ENCODE measurements around the gene ADARB1.

DNA sequence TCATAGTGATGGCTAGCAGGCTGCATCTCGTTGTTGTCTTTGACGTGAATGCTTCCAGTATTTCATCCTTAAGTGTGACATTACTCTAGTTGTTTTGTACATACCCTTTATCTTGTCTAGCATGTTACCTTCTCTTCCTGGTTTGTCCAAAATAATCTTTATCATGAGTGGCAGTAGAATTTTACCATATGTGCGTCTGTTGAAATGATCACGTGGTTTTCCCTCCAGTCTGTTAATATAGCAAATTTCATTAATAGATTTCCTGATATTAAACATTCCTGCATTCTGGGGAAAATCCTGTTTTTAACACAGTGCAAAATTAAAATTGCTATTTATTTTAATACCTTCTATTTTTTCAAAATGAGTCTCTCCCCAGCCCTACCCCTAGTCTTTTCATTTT, 15.6 kb downstream of the ADARB1 start:
- no peak for TF ChIP-seq POLR2AphosphoS5 (IDR thresholded peaks at IDR 0.05)
- TF ChIP-seq, protein P1, sequence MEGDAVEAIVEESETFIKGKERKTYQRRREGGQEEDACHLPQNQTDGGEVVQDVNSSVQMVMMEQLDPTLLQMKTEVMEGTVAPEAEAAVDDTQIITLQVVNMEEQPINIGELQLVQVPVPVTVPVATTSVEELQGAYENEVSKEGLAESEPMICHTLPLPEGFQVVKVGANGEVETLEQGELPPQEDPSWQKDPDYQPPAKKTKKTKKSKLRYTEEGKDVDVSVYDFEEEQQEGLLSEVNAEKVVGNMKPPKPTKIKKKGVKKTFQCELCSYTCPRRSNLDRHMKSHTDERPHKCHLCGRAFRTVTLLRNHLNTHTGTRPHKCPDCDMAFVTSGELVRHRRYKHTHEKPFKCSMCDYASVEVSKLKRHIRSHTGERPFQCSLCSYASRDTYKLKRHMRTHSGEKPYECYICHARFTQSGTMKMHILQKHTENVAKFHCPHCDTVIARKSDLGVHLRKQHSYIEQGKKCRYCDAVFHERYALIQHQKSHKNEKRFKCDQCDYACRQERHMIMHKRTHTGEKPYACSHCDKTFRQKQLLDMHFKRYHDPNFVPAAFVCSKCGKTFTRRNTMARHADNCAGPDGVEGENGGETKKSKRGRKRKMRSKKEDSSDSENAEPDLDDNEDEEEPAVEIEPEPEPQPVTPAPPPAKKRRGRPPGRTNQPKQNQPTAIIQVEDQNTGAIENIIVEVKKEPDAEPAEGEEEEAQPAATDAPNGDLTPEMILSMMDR (IDR thresholded peaks at IDR 0.05), result no peak
- no peak for TF ChIP-seq POLR2A (IDR thresholded peaks at IDR 0.05; ENCODE audit: low read depth)
